ENCODE results near the gene BTNL9.
"Not testable (repeated sequence)": the region's sequence is repeated elsewhere in the genome, so short reads cannot be mapped to it uniquely, and the experiment has no call there.

BTNL9 gene

GRCh38 chr5:181098762-181099601 lies 58.9 kb downstream of the BTNL9 start:
- DNase-seq (ENCODE audit: low read depth in 2 of 3, low spot score in 1 of 3), result no peak

DNA sequence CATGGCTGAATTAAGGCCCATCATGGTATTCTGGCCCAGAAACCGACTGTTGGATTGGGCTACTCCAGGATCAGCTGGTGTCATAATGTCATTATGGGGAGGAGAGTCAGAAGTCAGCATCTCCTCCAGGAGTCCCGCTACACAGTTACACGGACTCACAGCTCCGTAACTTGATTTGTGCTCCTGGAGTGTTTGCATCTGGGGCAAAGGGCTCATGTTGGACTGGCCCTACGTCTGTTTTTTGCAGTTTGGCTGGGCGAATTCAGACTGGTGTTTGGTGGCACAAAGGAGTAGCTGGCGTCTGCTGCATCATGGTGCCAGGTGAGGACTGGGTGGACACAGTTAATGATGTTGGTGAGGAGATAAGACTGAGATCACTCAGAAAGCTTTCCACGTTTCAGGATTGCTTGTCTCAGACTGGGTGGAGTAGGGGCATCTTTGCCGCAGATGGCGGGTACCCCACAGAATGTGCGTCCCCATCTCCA lies 59.6 kb downstream of the BTNL9 start:
- DNase-seq (ENCODE audit: low read depth in 2 of 3, low spot score in 1 of 3), result no peak

DNA sequence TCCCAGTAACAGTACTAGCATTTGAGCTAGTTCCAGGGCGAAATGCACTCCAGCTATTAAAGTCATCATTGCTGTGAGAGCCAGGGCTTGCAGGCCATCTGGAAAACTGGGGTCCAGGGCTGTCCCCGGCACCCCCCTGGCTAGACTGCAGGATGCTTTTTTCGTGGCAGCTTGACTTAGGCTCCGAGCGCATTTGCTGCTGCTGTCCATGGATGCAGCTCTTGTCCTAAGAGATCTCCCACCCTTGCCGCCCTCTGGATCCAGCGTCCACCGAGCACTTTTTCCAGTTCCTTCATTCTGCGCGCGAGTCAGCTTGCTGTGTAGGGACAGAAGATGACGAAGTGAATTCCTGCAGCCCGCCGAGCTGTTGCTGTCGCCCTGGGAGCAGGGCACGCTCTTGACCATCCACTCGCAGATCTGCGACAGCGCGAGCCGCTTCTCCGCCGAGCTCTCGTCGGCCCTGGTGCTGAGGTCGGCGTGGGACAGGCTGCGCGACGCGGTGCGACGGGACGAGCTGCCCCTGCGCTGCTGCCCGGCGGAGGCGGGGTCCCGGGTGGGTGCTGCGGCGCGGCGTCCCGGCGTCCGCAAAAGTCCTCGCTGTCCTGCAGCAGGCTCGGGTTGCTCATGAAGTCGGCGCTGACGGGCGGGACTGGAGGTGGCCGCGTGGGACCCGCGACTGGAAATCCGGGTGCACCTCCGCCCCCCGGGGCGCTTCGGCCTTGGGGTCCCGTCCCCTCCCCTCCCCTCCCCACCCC lies 60.2 kb downstream of the BTNL9 start:
- no peak for DNase-seq (ENCODE audit: low read depth in 2 of 3, low spot score in 1 of 3)

DNA sequence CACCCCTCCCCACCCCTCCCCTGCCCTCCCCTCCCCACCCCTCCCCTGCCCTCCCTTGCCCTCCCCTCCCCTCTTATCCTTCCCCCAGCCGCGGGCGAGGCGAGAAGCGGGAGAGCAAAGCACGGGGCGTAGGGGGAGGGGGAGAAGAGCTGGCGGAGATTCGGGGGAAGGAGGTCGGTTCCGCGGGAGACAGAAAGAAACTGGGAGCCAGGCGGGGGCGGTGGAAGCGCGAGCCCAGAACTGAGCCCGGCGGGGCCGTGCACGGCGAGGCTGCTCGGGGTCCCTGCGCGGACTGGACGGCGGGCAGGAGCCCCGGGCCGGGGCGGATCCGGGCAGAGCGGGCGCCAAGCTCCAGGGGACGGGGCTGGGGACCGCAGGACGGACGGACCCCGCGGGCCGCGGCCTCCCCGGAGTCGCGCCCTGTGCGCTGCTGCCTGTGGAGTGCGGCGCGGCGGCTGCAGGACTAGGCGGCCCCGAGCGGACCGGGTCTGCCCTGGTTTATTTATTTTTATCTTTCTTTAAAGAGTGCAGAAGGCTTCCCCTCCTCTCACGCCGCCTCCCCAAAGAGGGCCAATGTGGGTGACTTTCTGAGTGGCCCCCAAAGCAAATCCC lies 61.1 kb downstream of the BTNL9 start:
- not testable (repeated sequence) for DNase-seq (ENCODE audit: low read depth in 2 of 3, low spot score in 1 of 3)

DNA sequence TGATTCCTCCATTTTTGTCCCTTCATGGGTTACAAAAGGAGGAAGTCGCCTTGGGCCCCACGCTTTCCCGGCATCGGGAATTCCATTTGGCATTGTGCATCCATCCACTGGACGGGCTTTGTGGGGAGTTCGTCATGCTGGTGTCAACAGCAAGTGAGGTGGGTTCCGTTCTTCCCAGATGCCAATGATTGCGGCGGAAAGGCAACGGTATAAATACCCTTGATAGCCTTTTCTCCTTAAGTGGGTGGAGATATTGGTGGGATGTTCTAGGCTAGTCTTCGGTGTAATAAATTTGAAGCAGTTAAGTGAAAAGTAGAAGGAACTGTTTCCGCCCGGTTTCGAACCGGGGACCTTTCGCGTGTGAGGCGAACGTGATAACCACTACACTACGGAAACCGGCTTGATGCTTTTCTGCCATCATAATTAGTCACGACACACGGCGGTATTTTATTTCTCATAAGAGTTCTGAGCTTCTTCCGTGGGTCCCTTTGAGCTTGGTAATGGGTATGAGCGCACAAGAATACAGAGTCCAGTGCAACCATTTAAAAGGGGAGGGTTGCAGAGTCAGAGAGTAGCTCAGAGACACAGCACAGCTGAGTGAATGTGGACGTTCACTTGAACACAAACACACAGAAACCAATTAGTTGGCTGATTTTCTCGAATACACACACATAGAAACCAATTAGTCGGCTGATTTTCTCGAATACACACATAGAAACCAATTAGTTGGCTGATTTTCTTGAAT lies 62.0 kb downstream of the BTNL9 start:
- not testable (repeated sequence) for DNase-seq (ENCODE audit: low read depth in 2 of 3, low spot score in 1 of 3)

GRCh38 chr5:181104259-181104568 lies 64.1 kb downstream of the BTNL9 start:
- DNase-seq (ENCODE audit: low read depth in 2 of 3, low spot score in 1 of 3), result not testable (repeated sequence)

DNA sequence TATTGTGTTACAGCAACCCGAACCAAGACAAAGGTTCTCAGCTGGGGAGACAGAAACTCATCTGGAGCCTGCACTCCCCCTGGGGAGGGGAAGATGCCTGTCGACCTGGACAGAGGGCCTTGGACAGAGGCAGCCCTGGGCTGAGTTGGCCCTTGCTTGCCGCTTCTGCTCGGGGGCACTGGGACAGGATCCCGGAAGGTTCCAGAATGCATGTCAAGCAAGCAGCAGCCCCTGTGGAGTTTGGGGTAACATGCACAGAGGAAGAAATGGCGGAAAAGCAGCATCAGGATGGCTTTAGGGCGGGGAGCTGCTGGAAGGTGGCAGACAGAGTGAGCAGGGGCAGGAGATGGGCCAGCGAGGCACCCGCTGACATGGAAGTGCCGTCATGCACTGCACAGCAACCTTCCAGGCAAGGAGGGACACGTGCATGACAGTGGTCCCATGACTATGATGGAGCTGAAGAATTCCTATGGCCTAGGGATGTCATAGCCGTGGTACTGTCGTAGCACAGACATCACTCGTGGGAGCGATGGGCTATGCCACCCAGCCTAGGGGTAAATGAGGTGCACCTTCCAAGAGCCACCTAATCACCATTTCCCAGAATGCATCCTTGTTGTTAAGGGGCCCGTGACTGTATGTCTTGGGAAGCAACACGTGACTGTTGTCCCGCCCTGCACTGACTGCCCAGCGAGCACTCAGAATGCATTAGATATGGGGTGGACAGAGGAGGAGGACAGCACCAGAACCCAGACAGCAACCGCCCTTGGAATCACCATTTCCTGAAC lies 64.7 kb downstream of the BTNL9 start:
- not testable (repeated sequence) for DNase-seq (ENCODE audit: low read depth in 2 of 3, low spot score in 1 of 3)

DNA sequence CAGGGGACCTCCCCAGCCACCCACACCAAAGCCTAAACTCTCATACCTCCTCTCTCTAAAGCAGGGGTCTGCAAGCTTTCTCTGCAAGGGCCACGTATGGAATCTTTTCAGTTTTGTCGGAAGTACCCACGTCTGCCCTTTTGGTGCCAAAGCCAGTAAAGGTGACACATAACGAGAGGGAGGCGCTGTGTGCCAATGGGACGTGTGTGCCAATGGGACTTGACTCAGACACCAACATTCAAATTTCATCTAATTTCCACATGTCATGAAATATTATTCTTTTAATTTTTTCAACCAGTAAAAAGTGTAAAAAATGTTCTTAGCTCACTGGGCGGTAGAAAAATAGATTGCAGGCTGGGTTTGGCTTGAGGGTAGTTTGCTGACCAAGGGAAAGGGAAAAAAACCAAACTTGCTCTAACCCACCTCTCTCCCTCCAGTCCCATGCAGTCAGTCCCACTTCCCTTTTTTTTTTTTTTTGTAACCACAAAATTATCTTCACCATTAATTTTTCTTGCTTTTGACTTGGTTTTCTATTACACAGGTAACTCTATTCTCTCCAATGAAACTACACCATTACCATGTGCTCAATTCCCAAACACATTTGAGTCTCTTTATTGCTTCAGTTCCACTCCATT lies 65.4 kb downstream of the BTNL9 start:
- DNase-seq (ENCODE audit: low read depth in 2 of 3, low spot score in 1 of 3), result no peak

- DNase-seq (ENCODE audit: low read depth in 2 of 3, low spot score in 1 of 3), result no peak
Observed at GRCh38 chr5:181107699-181108098, 67.6 kb downstream of the BTNL9 start.

DNA sequence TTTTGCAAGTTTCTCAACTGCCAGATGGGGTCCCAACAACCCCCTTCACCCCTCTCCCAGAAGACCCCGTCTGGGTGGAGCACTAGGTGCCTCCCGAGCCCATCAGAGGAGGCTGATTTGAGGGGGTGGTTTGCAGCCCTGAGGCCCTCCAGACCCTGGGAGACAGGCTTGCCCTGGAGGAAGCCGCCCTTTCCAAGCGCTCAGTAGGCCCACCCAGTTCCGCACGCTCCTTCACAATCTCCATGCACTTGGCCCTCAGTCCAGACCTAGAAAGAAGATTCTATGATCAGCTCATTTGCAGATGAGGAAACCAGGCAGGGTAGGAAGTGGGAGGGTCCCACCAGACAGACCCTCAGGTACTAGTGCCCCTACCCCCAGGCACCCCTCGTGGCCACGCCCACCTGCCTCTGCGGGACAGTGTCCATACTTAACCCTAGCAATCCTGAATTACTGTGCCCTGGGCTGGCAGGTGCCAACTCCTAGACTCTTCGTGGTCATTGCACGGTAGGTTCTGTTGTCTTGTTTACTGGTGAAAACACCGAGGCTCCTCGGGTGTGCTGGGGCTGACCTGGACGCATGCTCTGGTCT lies 68.6 kb downstream of the BTNL9 start:
- no peak for DNase-seq (ENCODE audit: low read depth in 2 of 3, low spot score in 1 of 3)

DNA sequence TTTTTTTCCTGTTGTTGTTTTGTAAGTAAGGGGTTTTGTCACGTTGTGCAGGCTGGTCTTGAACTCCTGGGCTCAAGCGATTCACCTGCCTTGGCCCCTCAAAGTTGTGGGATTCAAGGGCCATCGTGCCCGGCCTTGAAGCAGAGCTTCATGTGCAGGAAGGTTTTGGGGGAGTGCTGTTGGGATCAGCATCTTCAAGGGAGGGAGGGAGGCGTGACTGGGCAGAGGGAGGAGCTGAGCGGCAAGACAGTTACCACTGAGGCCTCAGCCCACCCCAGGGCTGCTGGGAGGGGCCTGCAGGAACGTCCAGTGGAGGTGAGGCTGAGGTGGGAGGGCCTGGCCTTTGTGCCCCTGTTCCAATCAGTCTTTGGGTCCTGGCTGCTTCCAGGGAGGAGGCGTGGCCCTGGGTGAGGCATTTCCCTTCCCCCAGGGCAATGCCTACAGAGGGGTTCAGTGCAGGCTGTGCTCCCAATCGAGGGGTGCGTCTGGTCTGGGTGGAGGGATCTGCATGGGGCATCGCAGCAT lies 69.5 kb downstream of the BTNL9 start:
- no peak for DNase-seq (ENCODE audit: low read depth in 2 of 3, low spot score in 1 of 3)

- no peak for DNase-seq (ENCODE audit: low read depth in 2 of 3, low spot score in 1 of 3)
Observed at GRCh38 chr5:181111010-181111409, 70.9 kb downstream of the BTNL9 start.
